NAMALWA (cell line): ENCODE measurements around the gene SLC7A1.
A peak's percentile ranks its signal among the peaks of the same experiment; 100 is the strongest.

Experiments
- DNase-seq: peaks from one replicate; pipeline ENCODE4 v3.0.0-alpha.2; 2015; ENCODE audit warnings: low spot score

The SLC7A1 gene

DNA sequence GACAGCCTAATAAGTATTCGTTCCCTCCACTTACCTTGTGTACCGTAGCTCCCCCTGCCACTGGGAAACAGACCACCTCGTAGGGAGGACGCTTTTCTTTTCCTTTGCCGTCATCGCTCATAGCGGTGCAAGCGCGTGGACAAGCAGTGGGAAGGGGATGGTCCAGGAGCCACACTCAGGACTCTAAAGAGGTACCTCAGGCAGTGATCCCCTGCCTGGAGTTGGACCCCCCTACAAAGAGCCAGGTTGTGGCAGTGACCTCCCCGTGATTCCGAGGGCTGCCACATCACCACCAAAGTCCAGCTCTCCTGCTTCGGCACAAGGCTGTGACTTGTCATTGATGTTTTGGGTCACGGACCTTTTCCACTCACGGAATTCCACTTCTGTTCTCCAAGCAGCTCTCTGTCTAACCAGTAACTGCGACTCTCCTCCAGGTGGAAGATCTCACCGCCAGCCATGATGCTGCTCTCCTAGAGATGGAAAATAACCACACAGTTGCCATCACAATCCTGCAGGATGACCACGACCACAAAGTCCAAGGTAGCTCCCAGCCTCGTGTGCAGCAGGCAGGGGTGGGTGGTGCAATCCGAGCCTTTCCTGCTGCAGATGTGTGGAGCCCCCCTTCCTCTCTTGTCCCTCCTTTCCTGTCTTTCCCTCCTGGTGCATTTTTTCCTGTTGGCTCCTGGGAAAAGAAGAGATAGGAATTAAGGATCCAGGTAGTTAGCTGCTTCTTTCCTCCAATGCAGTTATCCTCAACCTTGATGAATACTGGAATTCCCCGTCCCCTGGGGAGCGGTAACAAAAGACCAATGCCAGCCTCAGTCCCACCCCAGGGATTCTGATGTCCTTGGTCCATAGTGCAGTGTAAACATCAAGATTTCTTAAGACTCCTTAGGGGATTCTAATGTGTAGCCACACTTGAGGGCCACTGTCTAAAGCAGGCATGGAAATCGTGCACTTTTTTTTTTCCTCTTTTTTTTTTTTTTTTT lies 107.7 kb downstream of the SLC7A1 start:
- DNase-seq = no peak

DNA sequence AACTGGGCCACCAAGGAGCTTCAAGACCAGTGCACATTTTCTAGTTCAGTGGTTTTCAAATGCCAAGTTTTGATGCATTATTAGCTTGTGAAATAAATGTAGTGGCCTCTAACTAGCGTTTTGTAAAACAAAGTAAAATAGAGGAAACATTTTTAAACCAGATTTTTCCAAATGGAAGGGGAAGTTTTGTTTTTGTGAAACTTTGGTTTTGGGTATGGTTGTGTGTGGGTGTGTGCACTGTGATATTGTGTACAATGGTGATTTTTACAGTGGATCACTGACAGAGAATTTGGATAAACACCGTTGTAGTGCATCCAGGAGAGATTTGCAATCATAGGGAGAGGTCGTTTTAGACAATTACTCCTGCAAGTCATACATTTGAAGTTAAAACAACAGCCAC lies 108.9 kb downstream of the SLC7A1 start:
- no peak for DNase-seq

DNA sequence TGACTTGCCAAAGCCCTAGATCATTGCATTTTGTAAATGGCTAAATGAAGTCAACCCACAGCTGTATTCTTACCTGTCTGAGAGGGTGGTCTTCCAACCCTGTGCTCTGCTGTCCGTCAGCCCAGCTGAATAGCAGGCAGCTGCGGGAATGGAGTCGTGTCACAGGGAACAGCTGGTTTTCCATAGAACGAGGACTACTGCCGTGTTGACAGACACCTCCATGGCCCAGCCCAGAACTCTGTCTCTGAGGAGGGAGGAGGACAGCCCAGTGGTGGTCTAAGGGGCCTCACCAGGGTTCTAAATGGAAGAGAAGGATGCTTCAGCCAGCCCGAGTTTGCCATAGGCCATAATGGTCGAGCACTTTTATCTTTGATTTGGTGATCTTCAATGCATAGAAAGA lies 110.7 kb downstream of the SLC7A1 start:
- no peak for DNase-seq

DNA sequence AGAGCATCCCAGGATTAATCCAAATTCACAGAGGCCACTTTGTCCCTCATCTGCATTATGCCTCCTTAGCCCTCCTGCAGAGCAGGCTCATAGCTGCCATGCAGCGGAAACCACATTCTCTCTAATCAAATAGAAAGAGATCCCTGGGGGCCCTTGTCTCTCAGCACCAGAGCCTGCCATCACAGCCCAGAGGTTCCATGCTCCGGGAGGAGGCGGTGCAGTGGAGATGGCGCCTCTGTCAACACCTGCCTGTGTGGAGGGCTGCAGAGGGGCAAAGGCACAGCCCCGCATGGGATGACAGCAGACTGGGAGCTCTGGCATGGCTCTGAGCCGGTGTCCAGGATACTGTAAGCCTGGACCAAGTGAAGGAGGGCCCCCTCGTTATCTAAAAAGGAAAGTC lies 111.3 kb downstream of the SLC7A1 start:
- DNase-seq = peak; percentile 51

DNA sequence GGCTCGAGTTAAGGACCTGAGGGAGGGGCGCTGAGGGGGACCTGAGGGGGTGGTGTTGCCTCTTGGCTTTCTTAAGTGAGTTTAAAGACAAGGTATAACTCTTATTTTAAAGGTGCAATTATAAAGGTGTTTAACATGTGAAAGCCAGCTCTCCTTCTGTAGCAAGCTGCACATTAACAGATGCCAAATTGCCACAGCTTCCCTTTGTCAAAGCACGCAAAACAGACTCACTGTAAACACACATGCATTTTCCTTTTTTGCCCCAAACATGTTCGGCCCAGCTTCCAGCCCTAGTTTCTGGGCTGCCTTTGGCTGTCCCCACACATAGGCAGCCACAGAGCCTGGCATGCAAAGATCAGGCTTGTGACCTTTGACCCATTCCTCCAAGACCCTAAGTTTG lies 111.9 kb downstream of the SLC7A1 start:
- DNase-seq = no peak

DNA sequence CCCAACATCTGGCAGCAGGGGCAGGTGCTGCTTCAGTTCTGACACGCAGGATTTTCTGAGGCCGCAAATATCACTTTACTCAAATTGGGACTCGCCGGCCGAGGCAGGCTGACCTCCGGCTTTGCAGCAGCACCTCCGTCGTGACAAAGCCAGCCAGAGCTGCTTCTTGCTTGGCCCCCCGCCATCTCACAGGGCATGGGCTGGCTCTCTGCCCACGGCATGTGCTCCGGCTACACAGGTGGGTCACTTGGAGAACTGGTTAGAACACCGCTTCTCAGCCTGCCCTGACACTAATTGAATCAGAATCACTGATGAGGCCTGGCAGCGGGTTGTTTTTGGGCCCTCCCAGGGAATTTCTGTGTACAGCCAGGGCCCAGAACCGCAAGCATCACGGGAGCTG lies 112.3 kb downstream of the SLC7A1 start:
- DNase-seq = no peak

DNA sequence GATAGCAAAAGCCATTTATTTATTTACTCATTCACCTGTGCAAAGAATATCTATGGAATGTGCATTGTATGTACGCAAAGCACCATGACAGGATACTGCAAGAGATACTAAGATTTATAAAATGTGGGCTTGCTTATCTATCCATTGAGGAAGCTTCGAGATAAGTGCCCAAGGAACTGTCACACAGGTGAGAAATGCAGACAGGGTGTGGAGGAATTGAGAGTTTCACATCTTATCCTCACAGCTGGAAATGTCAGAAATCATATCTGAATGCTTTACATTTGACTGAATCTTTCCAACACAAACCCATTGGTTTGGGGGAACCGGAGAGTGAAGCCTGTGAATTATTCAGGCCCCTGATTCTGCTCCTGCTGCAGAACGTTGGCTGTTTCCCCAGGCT lies 113.0 kb downstream of the SLC7A1 start:
- no peak for DNase-seq

DNA sequence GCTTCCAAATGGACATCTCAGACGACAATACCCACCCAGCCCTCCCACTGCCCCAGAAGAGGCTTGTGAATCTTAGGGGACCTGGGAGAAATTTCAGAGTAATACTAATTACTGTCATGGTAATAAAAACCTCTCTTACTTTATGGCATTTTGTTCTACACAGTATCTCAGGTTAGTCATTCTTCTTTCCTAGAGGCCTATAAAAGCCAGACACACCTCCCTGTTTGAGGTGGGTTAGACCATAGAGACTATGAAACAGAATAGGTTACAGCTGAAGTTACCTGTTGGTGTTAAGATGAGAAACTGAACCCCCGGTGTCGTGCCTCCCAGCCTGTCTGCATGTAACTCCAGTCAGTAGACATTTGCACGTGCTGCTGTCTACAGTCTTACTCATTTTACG lies 113.9 kb downstream of the SLC7A1 start:
- no peak for DNase-seq

DNA sequence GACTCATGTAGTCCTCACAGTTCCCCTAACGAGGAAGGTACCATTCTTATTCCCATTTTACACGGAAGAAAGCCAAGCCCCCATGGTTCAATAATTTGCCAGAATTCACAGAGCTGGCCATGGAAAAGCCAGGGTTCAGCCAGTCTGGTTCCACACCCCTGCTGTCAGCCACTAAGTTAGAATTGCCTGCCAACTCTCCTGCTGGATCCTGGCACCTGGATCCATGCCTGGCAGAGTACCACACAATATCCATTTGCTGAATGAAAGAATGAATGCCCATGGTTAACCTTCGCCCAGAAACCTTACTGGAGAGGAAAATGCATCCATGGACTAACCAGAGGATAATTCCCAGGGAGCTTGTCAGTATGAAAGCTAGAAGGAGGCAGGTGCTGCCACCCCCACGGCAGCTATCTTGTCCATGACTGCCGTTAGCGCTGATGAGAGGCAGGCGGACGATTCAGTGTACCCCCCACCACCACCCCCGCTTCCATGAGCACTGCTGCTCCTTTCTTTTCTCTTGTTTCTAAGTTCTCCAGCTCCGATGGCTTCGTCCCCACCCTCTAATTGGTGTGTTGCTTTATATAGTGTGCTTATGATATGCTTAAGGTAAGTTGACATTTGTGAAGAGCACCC lies 114.5 kb downstream of the SLC7A1 start:
- DNase-seq = no peak

DNA sequence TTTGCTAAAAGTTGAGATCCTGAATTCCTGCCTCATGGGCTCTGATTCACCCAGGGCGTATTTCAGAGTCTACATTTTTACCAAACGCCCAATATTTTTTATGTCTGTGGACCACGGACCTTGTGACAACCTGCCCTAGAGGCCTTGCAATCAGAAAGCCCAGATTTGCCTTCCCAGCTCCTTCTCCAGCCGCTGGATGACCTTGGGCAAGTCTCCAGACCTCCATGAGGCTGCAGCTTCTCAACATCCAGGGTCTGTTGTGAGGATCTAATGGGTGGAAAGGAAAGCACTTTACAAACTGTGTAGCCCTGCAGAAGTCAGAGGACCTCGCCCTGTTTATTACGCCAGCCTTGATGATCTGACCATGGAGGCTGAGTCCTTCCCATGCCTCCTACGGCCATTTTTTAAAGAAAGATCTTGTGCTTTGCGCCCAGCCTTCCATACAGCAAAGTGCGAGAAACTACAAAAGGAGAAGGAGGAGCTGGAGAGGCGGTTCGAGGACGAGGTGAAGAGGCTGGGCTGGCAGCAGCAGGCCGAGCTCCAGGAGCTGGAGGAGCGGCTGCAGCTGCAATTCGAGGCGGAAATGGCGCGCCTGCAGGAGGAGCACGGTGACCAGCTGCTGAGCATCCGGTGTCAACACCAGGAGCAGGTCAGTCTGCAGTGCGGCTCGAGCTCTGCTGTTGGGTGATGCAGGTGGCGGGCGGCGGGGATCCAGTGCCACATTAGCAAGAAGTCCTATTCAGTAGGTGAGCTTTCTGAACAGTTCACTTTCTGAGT lies 115.6 kb downstream of the SLC7A1 start:
- no peak for DNase-seq

DNA sequence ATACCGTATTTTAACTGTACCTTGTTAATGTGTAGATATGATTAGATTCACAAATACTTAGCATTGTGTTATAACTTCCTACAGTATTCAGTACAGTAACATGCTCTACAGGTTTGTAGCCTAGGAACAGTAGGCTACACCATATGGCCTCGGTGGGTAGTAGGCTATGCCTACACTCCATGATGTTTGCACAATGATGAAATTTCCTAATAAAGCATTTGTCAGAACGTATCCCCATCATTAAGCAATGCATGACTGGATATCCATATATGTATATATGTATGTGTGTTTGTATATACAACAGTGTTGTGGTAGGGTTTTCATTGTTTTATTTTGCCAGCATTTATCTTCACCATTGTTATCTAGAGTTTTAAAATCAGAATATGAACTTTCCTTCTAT lies 119.4 kb downstream of the SLC7A1 start:
- no peak for DNase-seq

DNA sequence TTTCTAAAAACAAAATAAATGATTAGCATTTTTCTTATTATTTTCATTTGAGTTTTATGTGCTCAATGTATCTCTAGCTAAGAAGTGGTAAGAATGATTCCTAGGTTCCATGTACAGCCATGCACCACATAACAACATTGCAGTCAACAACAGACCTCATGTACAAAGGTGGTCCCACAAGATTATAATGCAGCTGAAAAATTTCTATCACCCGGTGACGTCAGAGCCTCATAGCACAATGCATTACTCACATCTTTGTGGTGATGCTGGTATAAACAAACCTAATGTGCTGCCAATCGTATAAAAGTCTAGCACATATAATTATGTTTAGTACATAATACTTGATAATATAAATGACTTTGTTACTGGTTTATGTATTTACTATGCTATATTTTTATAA lies 120.5 kb downstream of the SLC7A1 start:
- no peak for DNase-seq

DNA sequence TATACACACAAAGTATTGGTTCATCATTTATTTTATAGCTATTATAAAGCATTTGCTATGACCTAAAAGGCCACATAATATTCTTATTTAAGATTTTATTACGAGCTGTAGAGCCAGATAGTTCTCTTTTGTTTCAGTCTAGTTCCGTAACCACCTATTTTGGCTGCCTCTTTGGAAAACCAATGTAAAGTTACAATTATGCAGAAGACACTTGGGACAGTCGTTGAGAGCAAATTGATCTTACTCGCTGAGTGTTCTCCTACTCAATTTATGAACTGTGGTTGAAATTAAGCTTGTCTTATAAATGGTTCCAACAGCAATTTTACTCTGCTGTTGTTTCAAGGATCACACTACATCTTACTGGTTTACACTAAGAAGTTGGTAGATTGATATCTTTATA lies 122.3 kb downstream of the SLC7A1 start:
- no peak for DNase-seq

DNA sequence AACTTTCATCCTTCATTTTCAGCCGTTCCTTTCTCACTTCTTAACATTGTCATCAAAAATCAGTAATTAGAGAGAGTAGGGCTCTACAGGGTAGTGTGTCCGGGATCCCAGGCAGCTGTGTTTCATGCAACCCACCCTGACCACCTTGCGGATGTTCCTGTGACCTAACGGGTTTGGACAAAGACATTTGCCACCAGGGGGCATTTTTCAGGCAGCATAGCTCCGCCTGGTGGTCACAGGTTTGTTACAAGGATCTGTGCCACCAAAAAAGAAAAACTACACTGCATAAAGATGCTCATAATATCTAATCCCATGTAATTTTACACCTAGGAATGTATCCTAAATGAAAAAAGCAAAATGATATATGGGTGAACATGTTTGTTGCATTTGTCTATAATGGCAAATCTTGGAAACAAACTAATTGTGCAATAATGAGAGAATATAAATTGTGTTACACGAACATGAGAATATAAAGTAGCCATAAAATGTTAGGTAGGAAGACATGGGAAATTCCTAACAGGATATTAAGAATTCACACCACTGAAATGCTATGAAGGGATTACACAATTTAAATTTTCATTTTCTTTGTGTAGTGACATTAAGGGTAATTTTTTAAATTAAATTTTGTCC lies 123.0 kb downstream of the SLC7A1 start:
- peak; percentile 82 for DNase-seq

DNA sequence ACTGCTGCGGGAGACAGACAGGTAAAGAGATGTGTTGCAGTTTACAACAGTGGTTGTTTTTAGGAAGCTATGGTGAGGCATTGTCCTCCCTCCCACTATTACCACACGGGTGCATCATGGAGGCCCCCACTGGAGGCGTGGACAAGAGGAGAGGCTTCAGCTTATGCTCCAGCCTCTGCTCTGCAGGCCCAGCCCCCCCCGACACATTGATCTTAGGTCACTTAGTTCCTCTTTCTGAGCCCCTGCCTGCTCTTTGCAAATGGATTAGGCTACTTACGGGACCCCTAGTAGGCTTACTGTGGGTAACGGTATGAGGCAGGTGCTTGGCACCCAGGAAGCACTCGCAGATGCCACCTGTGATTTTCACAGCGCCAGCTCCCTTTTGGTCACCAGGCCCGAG lies 123.9 kb downstream of the SLC7A1 start:
- peak; percentile 12 for DNase-seq

DNA sequence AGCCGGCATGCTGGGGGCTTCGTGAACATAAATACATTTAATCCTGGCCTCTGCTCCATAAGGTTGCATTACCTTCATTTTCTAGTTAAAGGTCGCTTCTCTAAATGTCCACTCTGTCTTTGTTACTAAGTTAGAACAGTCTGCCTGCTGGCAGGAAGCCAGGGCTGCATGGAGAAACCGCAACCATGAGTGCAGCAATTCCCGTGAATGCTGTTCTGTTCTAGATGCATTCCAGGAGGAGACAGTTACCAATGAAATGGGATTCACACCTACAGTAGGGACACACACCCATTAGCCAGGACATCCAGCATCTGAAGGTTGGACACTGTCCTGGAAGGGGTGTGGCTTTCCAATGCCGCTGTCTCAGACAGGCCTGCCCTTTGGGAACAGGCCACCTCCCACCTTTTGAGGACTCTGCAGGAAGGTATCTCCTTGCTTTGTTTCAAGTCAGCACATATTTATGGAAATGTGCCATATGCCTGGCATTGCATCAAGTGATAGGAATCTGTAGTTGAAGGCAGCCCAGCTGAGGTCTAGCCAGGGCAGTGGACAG lies 129.7 kb downstream of the SLC7A1 start:
- no peak for DNase-seq

DNA sequence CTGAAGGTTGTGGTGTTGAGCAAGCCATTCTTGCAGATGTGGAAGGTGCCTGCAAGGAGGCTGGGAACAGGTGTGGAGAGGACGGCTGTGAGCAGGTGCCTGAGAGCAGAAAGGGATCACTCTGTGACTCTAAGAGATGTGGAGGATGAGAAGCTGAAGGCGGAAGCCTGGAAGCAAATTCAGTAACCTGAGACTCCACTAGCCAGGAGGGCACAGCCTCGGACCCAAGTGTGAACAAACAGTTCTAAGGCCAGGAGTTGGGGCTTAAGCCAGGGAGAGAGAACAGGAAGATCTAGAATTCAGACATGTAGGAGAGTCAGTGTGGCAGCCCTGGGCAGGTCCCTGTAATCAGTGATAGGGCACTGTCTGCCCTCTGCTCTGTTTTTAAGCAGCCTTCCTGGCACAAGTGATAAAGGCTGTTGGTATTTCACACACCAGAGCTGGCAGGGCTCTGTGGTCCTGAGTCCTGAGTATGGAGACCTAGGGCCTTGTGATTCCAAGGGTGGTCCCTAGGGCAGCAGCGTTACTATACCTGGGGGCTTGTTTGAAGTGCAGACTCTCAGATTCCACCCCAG lies 131.3 kb downstream of the SLC7A1 start:
- DNase-seq = no peak

DNA sequence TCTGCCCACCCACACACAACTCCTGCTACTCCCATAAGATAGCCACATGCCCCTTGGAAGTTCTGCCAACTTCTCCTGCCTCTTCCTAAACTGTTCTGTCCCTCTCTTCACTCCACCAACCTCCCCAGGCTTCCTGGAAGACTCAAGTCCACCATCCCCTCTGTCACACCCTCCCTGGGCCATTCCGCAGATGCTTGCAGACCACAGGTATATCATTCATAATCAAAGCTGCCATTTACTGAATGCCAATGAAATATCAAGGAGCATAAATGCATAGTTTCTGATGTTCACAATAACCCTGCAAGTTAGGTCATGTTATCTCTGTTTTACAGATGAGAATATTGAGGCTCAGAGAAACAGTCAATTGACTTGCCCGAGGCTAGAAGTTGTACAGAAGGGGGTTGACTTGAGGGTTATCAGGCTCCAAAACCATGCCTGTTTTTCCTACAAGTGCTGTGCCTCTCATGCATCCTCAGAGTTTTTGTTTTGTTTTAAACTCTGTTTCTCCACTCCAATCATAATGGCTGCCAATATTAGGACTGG lies 135.6 kb downstream of the SLC7A1 start:
- DNase-seq = no peak
